NCI-H2227 (cell line): ENCODE measurements around the gene SLC44A1.

Experiments used
- DNase-seq: peaks from one replicate; lab custom pipeline; 2025; ENCODE audit not compliant: unreplicated experiment; lab: John Stamatoyannopoulos, UW

The SLC44A1 gene

DNA sequence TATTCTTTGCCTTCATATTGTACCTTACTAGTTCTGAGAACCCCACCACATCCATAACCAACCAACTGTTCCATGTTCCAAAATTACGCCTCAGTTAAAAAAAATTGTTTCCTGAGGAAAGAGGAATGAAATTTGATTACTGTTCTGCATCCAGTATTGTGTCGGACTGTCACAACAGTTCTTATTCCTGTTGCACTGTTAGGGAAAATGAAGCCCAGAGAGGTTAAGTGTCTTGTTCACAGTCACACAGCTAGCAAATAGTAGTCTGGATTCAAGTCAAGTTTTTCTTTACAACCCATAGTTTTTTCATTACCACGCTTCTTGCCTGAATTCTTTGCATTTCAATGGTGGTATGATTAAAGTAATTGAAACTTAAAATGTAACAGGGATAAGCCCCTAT lies 207.7 kb downstream of the SLC44A1 start:
- no peak for DNase-seq

DNA sequence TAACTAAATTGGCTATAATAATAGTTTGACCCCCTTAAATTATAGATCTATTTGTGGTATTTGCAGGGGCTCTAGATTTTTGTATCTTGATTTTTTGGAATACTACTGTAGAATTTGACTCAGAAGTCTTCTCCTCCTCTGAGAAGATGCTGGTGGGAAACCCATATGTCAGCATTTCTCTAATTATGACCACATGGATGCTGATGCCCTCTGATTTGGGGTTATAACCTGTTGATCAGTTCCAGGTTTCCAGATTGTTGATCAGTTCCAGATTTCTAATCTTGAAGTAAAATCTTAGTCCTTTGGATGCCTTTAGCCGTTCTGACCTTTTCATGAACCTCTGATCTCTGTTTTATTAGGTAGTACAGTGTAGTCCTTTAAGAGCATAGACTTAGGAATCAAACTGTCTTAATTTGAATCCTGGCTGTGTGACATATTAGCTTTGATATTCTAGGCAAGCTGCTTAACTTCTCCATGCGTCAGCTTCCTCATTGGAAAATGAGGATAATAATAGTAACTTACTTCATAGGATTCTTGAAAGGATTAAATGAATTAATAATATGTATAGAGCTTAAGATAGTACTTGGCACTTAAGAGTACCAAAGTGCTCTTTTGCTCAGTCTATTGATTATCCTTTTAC lies 211.5 kb downstream of the SLC44A1 start:
- no peak for DNase-seq

DNA sequence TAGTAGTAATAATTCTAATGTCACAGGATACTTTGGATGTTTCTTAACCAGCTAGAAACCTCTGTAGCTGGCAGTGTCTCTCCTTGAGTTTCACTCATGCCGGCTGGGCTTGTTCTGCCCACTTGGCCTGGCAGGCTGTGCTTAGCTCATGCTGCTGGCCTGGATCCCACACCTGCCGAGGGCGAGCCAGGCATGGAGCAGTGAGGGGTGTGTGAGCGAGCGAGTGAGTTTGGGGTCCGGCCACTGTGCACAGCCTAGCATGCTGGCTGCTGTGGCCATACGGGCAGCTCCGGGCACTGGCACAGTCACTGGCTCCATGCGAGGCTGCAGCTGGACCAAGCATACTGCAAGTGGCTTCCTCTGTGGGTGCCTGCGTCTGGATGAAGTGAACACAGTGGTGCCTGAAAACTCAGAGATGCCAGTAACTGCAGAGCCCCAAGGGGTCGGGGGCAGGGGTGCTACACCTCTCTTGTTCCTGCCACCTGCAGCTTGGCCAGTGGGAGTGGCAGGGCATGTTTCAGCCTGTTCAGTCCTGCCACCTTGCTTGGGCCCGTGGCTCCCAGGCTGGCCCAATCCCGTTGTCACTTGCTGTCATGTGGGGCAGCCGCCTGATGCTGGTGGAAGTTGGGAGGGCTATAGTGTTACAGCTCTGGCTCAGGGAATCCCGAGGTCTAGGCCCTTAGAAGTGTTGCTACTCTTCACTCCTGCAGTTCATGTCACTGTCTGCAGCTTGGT lies 213.3 kb downstream of the SLC44A1 start:
- DNase-seq: no peak

DNA sequence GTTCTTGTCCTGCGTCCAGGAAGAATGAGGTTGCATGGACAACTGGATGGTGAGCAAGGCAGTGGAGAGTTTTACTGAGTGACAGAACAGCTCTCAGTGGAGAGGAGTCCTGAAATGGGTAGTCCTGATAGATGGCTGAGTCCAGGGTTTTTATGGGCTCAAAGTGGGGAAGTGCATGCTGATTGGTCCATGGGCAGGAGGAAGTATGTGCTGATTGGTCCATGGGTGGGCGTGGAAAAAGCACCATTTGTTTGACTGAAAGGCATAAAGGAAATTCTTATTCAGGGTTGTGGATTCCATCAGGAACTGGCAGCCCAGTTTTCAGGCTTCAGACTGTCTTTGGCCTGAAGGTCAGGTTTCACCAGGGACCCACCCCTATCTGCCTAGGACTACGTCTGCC lies 214.0 kb downstream of the SLC44A1 start:
- DNase-seq: no peak

DNA sequence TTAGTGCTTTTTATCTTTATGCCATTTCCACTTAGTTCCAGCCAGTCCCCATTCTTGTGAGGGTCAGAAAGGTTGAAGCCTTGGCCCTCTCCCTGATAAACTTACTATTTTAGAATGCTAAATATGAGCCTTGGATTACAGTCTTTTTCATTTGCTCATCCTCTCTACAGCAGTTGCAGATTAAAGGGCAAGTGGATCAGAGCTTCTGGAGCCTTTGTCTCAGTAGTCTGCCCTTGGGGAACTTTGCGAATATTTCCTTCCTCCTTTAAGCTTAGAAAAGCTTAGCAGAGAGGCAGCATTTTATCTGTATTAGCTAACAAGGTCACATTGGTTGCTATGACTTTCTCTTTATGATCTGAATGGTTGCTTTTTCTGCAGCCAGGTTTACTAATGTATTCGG lies 214.9 kb downstream of the SLC44A1 start:
- no peak for DNase-seq

DNA sequence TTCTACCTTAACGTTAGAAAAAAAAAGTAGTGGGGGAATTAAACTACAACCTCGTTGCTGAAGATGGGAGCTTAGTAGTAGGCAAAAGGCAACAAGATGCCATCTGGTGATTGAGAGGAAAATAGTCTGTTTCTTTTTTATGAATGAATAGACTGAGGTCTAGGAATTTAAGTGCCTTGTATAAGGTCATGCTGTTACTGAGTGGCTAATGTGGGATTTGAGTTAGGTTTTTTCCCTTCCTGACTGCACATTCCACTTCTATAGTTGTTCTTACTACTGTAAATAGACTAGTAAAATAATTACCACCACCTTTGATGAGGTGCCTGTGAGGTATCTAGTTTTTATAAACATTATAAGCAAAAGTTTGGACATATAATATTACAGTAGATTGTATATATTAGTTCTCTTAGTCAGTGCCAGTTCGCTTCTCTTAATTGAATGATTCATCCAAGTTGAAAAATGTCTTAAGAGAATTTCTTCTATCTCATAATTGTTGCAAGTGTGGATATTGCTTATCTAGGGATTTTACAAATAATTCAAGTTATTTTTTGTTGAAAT lies 222.5 kb downstream of the SLC44A1 start:
- no peak for DNase-seq

DNA sequence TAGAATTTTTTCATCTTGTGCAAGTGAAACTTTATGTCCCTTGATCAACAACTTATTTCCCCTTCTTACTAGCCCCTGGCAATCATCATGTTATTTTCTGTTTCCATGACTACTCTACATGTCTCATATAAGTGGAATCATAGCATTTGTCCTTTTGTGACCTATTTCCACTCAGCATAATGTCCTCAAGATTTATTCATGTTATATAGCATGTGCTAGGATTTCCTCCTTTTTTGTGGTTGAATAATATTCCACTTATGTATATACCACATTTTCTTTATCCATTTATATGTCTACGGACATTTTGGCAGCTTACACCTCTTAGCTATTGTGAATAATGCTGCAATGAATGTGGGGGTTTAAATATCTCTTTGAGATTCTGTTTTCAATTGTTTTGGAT lies 224.4 kb downstream of the SLC44A1 start:
- DNase-seq: no peak

DNA sequence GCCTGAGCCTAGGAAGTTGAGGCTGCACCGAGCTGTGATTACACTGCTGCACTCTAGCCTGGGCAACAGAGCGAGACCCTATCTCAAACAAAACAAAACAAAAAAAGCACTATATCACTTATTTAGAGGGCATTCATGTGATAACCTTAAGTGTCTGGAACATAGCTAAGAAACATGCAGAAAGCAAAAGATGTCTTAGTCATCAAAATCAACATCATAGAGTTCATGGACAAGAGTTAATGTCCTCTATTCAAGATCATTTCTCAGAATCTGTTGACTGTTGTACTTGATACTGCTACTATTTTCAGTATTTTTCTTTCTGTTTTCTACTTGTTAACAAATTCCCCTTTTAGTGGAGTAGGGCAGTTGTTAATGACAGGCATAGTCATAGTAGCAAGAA lies 228.8 kb downstream of the SLC44A1 start:
- no peak for DNase-seq

DNA sequence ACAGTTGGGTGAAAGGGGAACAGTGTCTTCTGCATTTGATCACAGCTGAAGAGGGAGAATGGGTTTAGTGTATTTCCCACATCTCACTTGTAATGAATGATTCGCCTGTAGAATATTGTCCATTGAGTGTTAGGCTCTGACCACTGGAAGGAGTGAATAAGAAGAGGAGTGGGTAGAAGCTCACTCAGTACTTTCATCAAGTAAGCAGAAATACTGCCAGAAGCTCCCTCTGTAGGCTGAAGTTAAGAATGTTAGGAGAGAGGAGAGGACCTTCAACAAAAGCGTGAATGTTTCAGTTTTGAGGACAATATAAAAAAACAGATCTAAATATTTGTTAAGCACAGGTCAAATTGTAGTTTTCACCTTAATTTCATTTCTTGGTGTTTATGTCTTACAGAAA lies 230.9 kb downstream of the SLC44A1 start:
- peak; percentile 6 for DNase-seq

DNA sequence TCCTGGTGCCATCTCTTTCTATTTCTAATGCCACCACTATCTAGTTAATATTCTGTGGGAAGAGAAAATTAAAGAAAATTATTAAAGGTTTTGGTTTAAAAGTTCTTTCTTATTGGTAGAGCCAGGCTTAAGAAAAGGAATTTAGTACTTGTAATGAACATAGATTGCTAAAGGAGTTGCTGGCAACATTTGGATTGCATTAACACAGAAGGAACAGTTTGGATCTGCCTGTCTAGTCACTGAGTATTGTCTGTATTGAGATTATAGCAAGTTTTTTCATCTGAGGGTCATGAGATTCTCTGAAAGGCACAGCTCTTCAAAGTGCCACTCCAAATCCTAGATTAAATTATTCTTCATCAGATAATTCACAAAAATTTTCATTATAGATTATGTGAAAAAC lies 235.4 kb downstream of the SLC44A1 start:
- DNase-seq: no peak

DNA sequence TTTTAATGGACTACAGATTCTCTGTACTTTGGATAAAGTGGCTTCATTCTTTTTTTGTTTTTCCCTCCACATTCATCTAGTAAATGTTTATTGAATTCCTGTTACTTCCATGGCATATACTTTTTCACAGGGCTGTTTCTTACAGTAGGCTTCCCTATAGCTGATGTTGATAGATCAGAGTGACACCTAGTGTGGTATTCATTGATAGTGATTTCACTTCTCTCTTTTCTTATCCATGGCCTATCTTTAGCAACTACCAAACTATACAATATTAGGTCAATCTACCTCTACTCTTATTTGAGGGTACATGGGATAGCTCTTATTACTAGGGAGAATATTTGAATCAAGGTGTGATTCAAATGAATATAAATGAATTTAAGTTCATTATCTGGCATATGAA lies 239.2 kb downstream of the SLC44A1 start:
- DNase-seq: no peak

DNA sequence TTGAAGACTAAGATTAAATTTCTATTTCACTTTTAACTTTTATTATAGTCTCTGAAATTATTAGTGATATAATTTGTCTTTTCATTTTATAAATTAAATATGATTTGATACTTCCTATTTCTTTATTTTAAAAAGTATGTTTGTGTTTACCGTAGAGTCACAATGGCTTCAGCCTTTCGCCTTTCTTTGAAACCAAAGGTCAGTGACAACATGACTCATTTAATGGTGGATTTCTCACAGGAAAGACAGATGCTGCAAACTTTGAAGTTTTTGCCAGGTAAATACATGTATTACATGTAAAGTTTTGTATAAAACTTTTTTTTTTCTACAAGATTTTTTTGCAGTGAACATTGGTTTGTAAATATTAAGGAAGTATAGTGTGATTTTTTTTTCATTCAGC lies 239.8 kb downstream of the SLC44A1 start:
- DNase-seq: no peak

DNA sequence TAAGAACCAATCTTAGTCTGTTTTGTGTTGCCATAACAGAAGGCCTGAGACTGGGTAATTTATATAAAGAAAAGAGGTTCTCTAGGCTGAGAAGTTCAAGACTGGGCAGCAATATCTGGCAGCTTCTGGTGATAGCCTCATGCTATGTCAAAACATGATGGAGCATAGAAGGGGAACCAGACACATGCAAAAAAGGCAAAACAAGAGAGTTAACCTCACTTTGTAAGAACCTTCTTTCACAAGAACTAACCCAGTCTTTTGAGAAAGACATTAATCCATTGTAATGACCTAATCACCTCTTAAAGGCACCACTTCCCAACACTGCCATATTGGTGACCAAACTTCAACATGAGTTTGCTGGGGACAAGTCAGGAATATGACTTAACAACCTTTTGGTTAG lies 240.7 kb downstream of the SLC44A1 start:
- DNase-seq: no peak
